ENCODE results near the gene CACTIN.

- TF ChIP-seq EZH2 (IDR thresholded peaks at IDR 0.05; ENCODE audit: low read depth, low read length, severe bottlenecking) = no peak
- TF ChIP-seq TCF12 (IDR thresholded peaks at IDR 0.05; ENCODE audit: low read depth, low read length) = no peak
- no peak for TF ChIP-seq CTCF (IDR thresholded peaks at IDR 0.05; ENCODE audit: control extremely low read depth in 1 of 3, insufficient read depth in 1 of 3, low read depth in 1 of 3, low read length in 3 of 3)
- TF ChIP-seq, protein P1, sequence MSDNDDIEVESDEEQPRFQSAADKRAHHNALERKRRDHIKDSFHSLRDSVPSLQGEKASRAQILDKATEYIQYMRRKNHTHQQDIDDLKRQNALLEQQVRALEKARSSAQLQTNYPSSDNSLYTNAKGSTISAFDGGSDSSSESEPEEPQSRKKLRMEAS (IDR thresholded peaks at IDR 0.05) = no peak
- TF ChIP-seq RXRA (IDR thresholded peaks at IDR 0.05; ENCODE audit: insufficient read depth, low read depth, low read length) = no peak
- no peak for TF ChIP-seq JUND (IDR thresholded peaks at IDR 0.05; ENCODE audit: low read length)
Observed at GRCh38 chr19:3595521-3596061, 31.0 kb downstream of the CACTIN start.
